OCI-LY3 (cell line): Measurements from ENCODE around the gene SCYL2.

Source experiments
- H2AFZ ChIP-seq: fragments of 200-600, 300-600 bp; shearing (Covaris generic); 2 replicates; pipeline ENCODE4 v1.6.0; 2014; ENCODE audit warnings: antibody characterized with exemption, low read depth, low read length
- H3K27ac ChIP-seq: fragments of 200-600, 300-600 bp; sonication (generic); 2 replicates; pipeline ENCODE4 v1.5.1; 2014; ENCODE audit warnings: mild to moderate bottlenecking, low read length, moderate library complexity, mixed read lengths
- H3K27me3 ChIP-seq: fragments of 200-600, 300-600 bp; sonication (generic); 2 replicates; pipeline ENCODE4 v1.6.1; 2014; ENCODE audit warnings: low read depth, low read length, mixed read lengths
- H3K36me3 ChIP-seq: fragments of 200-600, 300-600 bp; sonication (generic); replicated peaks from 2 replicates; pipeline ENCODE3; 2014; ENCODE audit warnings: low read depth, low read length, mixed read lengths
- H3K4me1 ChIP-seq: fragments of 300-600, 200-600 bp; sonication (generic); 2 replicates; pipeline ENCODE4 v1.6.1; 2014; ENCODE audit warnings: low read length, mixed read lengths
- H3K4me2 ChIP-seq: fragments of 200-600, 300-600 bp; sonication (generic); 2 replicates; pipeline ENCODE4 v1.6.1; 2014; ENCODE audit warnings: low read length, mixed read lengths
- H3K4me3 ChIP-seq: fragments of 300-600, 200-600 bp; sonication (generic); 2 replicates; pipeline ENCODE4 v1.5.1; 2014; ENCODE audit warnings: antibody characterized with exemption, mild to moderate bottlenecking, low read length, moderate library complexity
- H3K79me2 ChIP-seq: fragments of 300-600, 200-600 bp; shearing (Covaris generic); 2 replicates; pipeline ENCODE4 v1.6.1; 2014; ENCODE audit warnings: mild to moderate bottlenecking, low read length, mixed read lengths
- H3K9ac ChIP-seq: fragments of 300-600, 200-600 bp; shearing (Covaris generic); 2 replicates; pipeline ENCODE4 v1.6.0; 2014; ENCODE audit warnings: mild to moderate bottlenecking, low read length, moderate library complexity
- H3K9me3 ChIP-seq: fragments of 200-600, 300-600 bp; shearing (Covaris generic); 2 replicates; pipeline ENCODE4 v1.6.1; 2014; ENCODE audit warnings: low read length, mixed read lengths; ENCODE audit not compliant: insufficient read depth
- H4K20me1 ChIP-seq: fragments of 200-600, 300-600 bp; sonication (generic); 2 replicates; pipeline ENCODE4 v1.6.1; 2016; ENCODE audit warnings: low read length, mixed read lengths; ENCODE audit not compliant: insufficient read depth
- CTCF ChIP-seq: fragments of 200-600, 300-600 bp; sonication (generic); IDR thresholded peaks from 2 replicates; pipeline ENCODE4 v1.5.1; 2014; ENCODE audit warnings: antibody characterized with exemption, low read length, low read depth
- EZH2phosphoT487 ChIP-seq: fragments of 200-600 bp; shearing (Covaris generic); IDR thresholded peaks from 2 replicates; pipeline ENCODE4 v1.6.1; 2018; ENCODE audit warnings: antibody characterized with exemption, mixed run types, low read depth

SCYL2 gene

GRCh38 chr12:100324498-100324897, 57.5 kb downstream of the SCYL2 start:
- Histone ChIP-seq H3K79me2 (no peaks in the 10 kb centered on the region), H3K4me3 (no peak overlapping the region), H3K9me3 (no peaks in the 10 kb centered on the region), H3K4me2 (0 out of 2 replicates have a peak overlapping the region, but pooled peaks have one; percentile 2), H4K20me1 (no peaks in the 10 kb centered on the region), H2AFZ (no peak overlapping the region), H3K27ac (no peak overlapping the region), H3K36me3 (peaks cover 9% of the 10 kb centered on the region), H3K27me3 (no peaks in the 10 kb centered on the region), H3K4me1 (peaks cover 44% of the 10 kb centered on the region), H3K9ac (no peak overlapping the region)
- no peak for TF ChIP-seq CTCF
- TF ChIP-seq EZH2phosphoT487, result no peak

GRCh38 chr12:100326208-100326607, 59.2 kb downstream of the SCYL2 start:
- no peak overlapping the region for H3K27ac ChIP-seq
- no peak overlapping the region for H3K9ac ChIP-seq
- no peak for TF ChIP-seq EZH2phosphoT487
- H3K4me3 ChIP-seq, result no peak overlapping the region
- no peak overlapping the region for H3K4me2 ChIP-seq
- H3K9me3 ChIP-seq, result no peaks in the 10 kb centered on the region
- peaks cover 9% of the 10 kb centered on the region for H3K36me3 ChIP-seq
- no peaks in the 10 kb centered on the region for H3K79me2 ChIP-seq
- no peaks in the 10 kb centered on the region for H3K27me3 ChIP-seq
- H4K20me1 ChIP-seq, result no peaks in the 10 kb centered on the region
- H3K4me1 ChIP-seq, result peaks cover 57% of the 10 kb centered on the region
- H2AFZ ChIP-seq, result no peak overlapping the region

GRCh38 chr12:100329800-100330199, 62.8 kb downstream of the SCYL2 start:
- H2AFZ ChIP-seq, result peak overlapping the region; percentile 47
- H3K36me3 ChIP-seq, result peaks cover 9% of the 10 kb centered on the region
- TF ChIP-seq CTCF (no peak), EZH2phosphoT487 (no peak)
- peaks cover 50% of the 10 kb centered on the region for H3K4me1 ChIP-seq
- H3K4me2 ChIP-seq, result peak overlapping the region; percentile 75
- no peaks in the 10 kb centered on the region for H3K79me2 ChIP-seq
- no peaks in the 10 kb centered on the region for H3K9me3 ChIP-seq
- H4K20me1 ChIP-seq, result no peaks in the 10 kb centered on the region
- peak overlapping the region; percentile 60 for H3K9ac ChIP-seq
- H3K4me3 ChIP-seq, result peak overlapping the region; percentile 39
- peak overlapping the region; percentile 95 for H3K27ac ChIP-seq
- H3K27me3 ChIP-seq, result no peaks in the 10 kb centered on the region

- H3K79me2 ChIP-seq, result no peaks in the 10 kb centered on the region
- H3K36me3 ChIP-seq, result peaks cover 13% of the 10 kb centered on the region
- H3K9ac ChIP-seq, result no peak overlapping the region
- H3K27me3 ChIP-seq, result no peaks in the 10 kb centered on the region
- no peak overlapping the region for H2AFZ ChIP-seq
- TF ChIP-seq EZH2phosphoT487 (no peak), CTCF (no peak)
- H3K4me2 ChIP-seq, result no peak overlapping the region
- no peak overlapping the region for H3K27ac ChIP-seq
- no peaks in the 10 kb centered on the region for H4K20me1 ChIP-seq
- peaks cover 47% of the 10 kb centered on the region for H3K4me1 ChIP-seq
- no peaks in the 10 kb centered on the region for H3K9me3 ChIP-seq
- no peak overlapping the region for H3K4me3 ChIP-seq
Observed at GRCh38 chr12:100331871-100332270, 64.9 kb downstream of the SCYL2 start.

GRCh38 chr12:100332852-100333251, 65.9 kb downstream of the SCYL2 start:
- Histone ChIP-seq H3K27me3 (no peaks in the 10 kb centered on the region), H3K36me3 (peaks cover 15% of the 10 kb centered on the region), H3K27ac (no peak overlapping the region), H3K9me3 (no peaks in the 10 kb centered on the region), H3K9ac (no peak overlapping the region), H2AFZ (no peak overlapping the region), H3K4me3 (no peak overlapping the region), H4K20me1 (no peaks in the 10 kb centered on the region), H3K4me2 (no peak overlapping the region), H3K4me1 (peaks cover 37% of the 10 kb centered on the region), H3K79me2 (no peaks in the 10 kb centered on the region)
- TF ChIP-seq EZH2phosphoT487 (no peak), CTCF (no peak)
